ENCODE data around the gene GMPPB. TPM values are rescaled to one million over a fixed set of nuclear protein-coding genes. Genes with fewer than 3 reads are reported as not detected.

The GMPPB gene
- polyA plus RNA-seq, 1 donor: 17.8 TPM

Other genes with a start within 250 kb of the GMPPB start
- 1.3 TPM for gene BSN, start 169.5 kb downstream of the GMPPB start, polyA plus RNA-seq
- gene APEH, start 49.6 kb downstream of the GMPPB start, polyA plus RNA-seq: 84.3 TPM
- gene MST1, start 34.5 kb downstream of the GMPPB start, polyA plus RNA-seq: 464 TPM
- 35.6 TPM for gene RNF123, start 34.4 kb downstream of the GMPPB start, polyA plus RNA-seq
- 1.3 TPM for gene AMIGO3, start 4.3 kb downstream of the GMPPB start, polyA plus RNA-seq
- gene IP6K1, start 62.6 kb upstream of the GMPPB start, polyA plus RNA-seq: 27.1 TPM
- 0.10 TPM for gene CDHR4, start 75.9 kb upstream of the GMPPB start, polyA plus RNA-seq
- gene INKA1, start 79.3 kb upstream of the GMPPB start, polyA plus RNA-seq: 4.6 TPM
- 60.4 TPM for gene UBA7, start 90.0 kb upstream of the GMPPB start, polyA plus RNA-seq
- 7.4 TPM for gene TRAIP, start 132.6 kb upstream of the GMPPB start, polyA plus RNA-seq
- gene CAMKV, start 146.0 kb upstream of the GMPPB start, polyA plus RNA-seq: 21.2 TPM
- gene MST1R, start 179.9 kb upstream of the GMPPB start, polyA plus RNA-seq: 49.8 TPM
- gene MON1A, start 205.9 kb upstream of the GMPPB start, polyA plus RNA-seq: 19.5 TPM
- gene RBM6, start 216.2 kb upstream of the GMPPB start, polyA plus RNA-seq: 153 TPM

Data from large intestine (tissue), 1 donor.